ENCODE measurements around the gene CYP3A5.

CYP3A5 gene

GRCh38 chr7:99619571-99620130, 60.1 kb downstream of the CYP3A5 start:
- Histone ChIP-seq H3K4me3 (ENCODE audit: low read depth, low read length) (no peak overlapping the region), H3K36me3 (ENCODE audit: control insufficient read depth in 2 of 2, insufficient read depth in 1 of 2, low read length in 2 of 2) (peaks cover 32 to 67% of the 10 kb centered on the region in 2 experiments), H3K27ac (ENCODE audit: extremely low read depth, low read depth, low read length) (no peak overlapping the region), H3K9me3 (ENCODE audit: control insufficient read depth, insufficient read depth, low read depth, low read length) (no peaks in the 10 kb centered on the region), H3K4me1 (ENCODE audit: control insufficient read depth, insufficient read depth, low read length) (no peaks in the 10 kb centered on the region)
- ChIA-PET CTCF (no interaction called here), POLR2A (no interaction called here)
- no peak for TF ChIP-seq ZNF214 (tag by site-specific recombination; IDR thresholded peaks at IDR 0.05; ENCODE audit: borderline replicate concordance)
- TF ChIP-seq PATZ1 (tag by site-specific recombination; IDR thresholded peaks at IDR 0.05): no peak
- no peak for TF ChIP-seq ZNF24 (tag by site-specific recombination; IDR thresholded peaks at IDR 0.05)
- TF ChIP-seq SETDB1 (IDR thresholded peaks at IDR 0.05; ENCODE audit: insufficient read length, low read length): no peak
- TF ChIP-seq PRDM1 (tag by site-specific recombination; IDR thresholded peaks at IDR 0.05): no peak
- TF ChIP-seq BCL6B (tag by site-specific recombination; IDR thresholded peaks at IDR 0.05): no peak
- no peak for TF ChIP-seq ZNF514 (tag by site-specific recombination; IDR thresholded peaks at IDR 0.05)
- no peak for TF ChIP-seq ATF2 (tag by site-specific recombination; IDR thresholded peaks at IDR 0.05; ENCODE audit: low read depth)
- no peak for TF ChIP-seq ZNF280D (tag by site-specific recombination; IDR thresholded peaks at IDR 0.05)
- no peak for TF ChIP-seq HOXA7 (CRISPR knock-in tag; IDR thresholded peaks at IDR 0.05; ENCODE audit: borderline replicate concordance)
- no peak for TF ChIP-seq AEBP2 (tag by site-specific recombination; IDR thresholded peaks at IDR 0.05; ENCODE audit: borderline replicate concordance)
- no peak for TF ChIP-seq KLF7 (tag by site-specific recombination; IDR thresholded peaks at IDR 0.05; ENCODE audit: borderline replicate concordance)
- no peak for TF ChIP-seq ZBTB10 (tag by site-specific recombination; IDR thresholded peaks at IDR 0.05)
- no peak for TF ChIP-seq ZNF146 (tag by site-specific recombination; IDR thresholded peaks at IDR 0.05)
